SIG-M5 (cell line): ENCODE results near the gene IL32.
"Not testable (repeated sequence)": the region's sequence is repeated elsewhere in the genome, so short reads cannot be mapped to it uniquely, and the experiment has no call there.

Source experiments
- DNase-seq: peaks from one replicate; lab custom pipeline; 2025; lab: John Stamatoyannopoulos, UW

The IL32 gene

DNA sequence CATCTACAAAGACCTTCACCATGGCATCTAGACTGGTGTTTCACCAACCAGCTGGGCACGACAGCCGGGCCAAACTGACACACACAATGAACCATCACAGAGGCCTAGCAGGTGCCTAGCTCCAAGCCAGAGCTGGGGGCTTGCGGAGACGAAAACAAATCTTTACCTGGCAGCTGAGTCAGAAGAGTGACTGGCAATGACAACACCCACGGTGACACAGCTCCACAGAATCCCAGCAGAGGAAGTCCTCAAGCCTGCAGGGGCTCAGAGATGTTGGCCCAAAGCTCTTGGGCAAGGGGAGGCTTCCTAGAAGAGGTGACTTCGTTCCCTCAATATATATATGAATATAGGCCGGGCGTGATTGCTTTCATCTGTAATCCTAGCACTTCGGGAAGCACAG is 13.9 kb upstream of the IL32 start:
- no peak for DNase-seq

DNA sequence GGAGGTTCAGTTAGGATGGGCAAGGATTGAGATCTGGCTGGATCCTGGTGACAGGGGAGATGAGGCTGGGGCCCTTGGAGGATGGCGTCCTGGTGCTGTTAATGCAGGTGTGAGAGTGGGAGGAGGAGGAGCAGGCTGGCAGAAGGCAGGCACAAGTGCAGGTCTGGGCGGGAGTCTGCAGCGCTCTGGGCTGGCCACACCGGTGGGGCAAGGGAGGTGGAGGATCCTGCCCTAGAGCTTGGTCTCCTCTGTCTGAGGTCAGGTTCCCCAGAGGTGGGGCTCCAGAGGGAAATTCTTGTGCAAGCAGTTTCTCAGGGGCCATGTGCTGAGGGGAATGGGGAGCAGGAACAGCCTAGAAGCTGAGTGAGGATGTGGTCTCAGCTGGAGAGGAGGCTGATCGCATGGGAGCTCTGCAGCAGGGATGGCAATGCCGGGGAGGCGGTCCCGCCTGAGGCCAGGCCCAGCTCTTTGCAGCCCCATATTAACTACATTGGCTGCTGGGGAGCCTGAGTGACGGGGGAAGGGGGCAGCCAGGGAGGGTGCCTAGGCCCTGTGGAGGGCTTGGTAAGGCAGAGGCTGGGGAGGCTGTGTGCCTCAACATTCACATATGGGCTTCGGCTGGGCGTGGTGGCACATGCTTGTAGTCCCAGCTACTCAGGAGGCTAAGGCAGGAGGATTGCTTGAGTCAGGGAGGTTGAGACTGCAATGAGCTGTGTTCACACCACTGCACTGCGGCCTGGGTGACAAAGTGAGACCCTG is 12.7 kb upstream of the IL32 start:
- not testable (repeated sequence) for DNase-seq

DNA sequence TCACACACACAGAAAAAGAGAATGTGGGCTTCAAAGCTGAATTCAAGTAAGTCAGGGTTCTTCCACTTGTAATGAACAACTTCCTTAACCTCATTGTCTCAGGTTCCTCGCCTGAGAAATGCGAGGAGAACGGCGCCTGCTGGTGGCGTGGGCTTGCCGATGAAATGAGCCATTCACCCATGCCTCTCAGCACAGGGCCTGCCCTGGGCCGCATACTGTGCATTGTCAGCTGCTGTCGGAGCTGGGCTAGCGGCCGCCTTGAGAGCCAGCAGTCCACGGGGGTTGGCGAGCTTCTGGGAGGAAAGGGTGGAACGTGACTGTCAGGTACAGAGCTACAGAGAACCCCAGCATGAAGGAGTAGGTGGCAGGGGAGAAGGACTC is 12.1 kb upstream of the IL32 start:
- DNase-seq, result not testable (repeated sequence)

DNA sequence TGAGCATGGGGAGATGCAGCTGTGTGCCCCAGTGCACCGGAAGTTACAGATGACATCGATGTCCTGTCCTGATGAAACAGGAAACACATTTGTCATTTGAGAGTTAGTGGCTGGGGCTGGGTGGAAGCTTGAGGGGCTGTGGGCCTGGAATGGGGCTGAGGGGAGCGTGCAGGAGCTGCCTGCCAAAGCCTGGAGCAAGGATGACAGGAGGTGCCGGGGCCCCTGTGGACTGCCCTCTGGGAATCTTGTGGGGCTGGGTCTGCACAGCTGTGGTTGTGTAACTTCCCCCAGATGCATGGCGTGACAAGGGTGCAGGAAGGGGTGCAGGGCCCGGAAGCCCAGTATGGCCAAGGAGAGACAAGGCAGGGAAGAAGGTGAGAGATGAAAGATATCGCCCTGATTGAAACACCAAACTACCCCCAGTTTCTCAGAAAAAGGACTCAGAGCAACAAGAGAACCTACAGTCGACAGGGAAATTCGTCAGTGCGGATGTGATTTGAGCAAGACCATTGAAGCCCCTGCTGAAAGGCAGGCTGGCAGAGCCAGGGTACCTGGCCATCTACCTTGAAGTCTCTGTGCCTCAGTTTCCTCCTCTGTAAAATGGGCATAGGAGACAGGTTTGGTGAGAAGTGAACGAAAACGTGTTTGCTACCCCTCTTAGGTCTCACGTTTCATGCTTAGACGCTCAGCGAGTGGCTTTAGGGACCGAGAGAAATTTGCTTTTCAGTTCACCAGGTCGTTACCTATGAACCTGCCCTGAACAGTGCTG is 10.3 kb upstream of the IL32 start:
- DNase-seq, result no peak

DNA sequence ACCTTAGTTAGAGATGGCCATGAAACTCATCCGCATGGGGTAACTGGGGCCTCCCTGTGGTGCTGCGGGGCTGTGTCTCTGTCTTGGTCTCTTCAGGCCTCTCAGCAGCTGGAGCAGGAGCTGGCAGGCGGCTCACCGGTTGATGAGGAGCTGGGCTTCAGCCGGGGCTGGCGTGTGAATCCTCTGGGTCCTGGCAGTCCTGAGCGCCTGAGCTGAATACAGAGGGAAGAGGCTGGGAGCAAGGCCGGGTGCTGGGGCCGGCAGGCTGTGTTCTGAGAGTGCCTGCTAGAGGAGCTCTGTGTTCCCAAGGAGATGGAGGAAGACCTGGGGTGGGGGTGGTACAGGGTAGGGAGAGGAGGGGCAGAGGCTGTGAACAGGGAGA is 9.7 kb upstream of the IL32 start:
- DNase-seq, result not testable (repeated sequence)

DNA sequence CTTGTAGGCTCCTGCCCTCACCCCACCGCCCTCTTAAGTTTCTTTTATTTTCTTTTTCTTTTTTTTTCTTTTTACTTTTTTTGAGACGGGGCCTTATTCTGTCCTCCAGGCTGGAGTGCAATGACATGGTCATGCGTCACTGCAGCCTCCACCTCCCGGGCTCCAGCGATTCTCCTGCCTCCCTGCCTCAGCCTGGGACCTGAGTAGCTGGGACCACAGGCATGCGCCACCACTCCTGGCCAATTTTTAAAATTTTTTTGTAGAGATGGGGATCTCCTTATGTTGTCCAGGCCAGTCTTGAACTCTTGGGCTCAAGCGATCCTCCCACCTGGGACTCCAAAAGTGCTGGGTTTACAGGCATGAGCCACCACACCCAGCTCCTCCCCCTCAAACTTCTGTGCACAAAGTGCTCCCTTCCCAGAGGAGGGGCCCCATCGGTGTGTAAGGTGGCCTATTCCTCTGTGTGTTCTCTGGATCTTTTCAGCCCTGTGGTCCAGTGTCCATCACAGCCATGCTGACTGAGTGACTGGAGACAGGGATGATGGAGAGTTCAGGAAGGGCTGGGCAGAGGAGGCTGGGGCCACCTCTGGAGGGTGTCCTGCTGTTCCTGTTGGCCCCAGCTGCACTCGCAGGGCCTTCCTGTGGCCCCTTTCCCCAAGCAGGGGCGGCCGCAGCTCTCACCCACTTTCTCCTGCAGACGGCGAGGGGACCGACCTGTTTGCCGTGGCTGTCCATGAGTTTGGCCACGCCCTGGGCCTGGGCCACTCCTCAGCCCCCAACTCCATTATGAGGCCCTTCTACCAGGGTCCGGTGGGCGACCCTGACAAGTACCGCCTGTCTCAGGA is 8.9 kb upstream of the IL32 start:
- DNase-seq, result no peak

DNA sequence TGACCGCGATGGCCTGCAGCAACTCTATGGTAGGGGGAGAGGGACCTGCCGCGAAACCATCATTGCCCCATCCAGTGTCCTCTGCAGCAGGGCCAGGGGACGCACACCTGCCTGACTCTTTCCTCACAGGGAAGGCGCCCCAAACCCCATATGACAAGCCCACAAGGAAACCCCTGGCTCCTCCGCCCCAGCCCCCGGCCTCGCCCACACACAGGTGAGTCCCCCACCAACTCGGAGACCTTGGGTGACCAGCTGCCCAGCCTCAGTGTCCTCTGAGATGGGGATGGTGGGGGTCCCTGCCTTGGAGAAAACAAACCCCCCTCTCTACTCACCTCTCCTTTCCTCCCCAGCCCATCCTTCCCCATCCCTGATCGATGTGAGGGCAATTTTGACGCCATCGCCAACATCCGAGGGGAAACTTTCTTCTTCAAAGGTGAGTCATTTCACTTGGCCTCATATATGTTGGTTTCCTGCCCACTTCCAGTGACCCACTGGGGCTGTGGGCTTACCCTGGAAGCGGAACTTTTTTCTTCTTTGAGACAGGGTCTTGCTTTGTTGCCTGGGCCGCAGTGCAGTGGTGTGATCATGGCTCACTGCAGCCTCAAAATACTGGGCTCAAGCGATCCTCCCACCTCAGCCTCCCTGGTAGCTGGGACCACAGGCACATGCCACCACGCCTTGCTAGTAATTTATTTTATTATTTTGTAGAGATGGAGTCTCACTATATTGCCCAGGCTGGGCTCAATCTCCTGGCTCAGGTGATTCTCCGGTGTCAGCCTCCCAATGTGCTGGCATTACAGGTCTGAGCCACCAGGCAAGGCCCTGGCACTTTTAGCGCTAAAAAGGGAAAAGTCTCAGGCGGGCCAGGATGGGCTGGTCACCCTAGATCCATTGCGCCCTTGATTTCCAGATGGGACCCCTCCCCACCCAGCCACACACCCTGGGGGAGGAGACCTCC is 8.0 kb upstream of the IL32 start:
- DNase-seq, result no peak

DNA sequence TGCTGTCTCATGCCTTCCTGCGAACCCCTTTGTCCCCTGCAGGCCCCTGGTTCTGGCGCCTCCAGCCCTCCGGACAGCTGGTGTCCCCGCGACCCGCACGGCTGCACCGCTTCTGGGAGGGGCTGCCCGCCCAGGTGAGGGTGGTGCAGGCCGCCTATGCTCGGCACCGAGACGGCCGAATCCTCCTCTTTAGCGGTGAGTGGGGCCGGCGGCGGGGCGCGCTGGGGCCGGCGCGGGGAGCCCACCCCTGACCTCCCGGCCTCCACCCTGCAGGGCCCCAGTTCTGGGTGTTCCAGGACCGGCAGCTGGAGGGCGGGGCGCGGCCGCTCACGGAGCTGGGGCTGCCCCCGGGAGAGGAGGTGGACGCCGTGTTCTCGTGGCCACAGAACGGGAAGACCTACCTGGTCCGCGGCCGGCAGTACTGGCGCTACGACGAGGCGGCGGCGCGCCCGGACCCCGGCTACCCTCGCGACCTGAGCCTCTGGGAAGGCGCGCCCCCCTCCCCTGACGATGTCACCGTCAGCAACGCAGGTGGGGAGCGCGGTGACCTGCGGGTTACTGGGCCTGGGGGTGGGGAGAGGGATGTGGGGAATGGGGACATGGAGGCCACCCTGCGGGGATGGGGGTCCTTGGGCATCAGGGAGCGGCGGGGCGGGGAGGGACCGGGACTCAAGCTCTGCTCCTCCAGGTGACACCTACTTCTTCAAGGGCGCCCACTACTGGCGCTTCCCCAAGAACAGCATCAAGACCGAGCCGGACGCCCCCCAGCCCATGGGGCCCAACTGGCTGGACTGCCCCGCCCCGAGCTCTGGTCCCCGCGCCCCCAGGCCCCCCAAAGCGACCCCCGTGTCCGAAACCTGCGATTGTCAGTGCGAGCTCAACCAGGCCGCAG is 7.1 kb upstream of the IL32 start:
- no peak for DNase-seq

DNA sequence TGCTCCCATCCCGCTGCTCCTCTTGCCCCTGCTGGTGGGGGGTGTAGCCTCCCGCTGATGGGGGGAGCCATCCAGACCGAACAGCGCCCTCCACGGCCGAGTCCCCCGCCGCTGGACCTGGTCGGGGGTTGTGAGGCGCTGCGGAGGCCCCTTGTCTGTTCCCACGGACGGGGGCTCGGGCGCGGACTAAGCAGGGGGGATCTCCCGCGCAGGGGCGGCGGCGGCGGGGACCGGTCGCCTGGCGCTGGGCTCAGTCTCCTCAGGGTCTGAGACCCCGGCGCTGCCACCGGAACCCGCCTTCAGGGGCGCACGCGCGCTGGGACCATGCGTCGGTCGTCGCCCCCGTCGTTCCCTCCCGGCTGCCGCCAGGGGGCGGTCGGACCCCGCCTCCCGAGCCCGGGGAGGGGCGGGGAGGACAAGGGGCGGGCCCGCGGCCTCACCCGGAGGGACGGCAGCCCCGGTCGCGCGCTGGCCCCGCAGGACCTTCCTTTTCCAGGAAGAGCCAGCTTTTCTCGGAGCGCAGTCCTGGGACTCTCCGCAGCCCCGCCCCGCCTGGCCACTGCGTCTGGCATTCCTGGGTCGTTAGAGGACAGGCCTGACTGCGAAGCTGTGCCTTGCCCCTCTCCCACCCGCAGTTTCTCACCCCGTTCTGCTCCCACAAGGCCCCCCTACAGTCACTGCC is 6.3 kb upstream of the IL32 start:
- no peak for DNase-seq

DNA sequence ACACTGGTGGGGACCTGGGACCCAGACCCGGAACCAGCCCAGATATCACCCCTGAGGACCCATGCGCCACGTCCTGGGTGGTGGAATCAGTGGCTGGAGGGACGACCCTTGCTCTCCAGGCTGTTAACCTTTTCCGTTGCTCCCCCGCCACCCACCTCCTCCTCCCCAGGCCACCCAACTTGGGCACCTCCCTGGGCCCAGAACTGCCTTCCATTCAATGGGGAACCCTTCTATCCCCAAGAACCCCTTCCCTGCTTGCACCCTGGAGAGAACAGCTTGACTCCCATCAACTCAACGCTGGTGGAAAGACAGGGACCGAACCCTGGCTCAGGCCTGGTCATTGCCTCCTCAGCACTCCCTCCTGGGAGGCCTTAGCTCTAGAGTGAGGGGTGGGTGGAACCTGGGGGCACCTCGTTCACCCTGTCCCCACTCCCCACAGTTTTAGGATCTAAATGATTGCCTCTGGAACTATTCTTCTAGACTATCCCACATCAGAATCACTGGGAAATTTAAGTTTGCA is 5.7 kb upstream of the IL32 start:
- no peak for DNase-seq

DNA sequence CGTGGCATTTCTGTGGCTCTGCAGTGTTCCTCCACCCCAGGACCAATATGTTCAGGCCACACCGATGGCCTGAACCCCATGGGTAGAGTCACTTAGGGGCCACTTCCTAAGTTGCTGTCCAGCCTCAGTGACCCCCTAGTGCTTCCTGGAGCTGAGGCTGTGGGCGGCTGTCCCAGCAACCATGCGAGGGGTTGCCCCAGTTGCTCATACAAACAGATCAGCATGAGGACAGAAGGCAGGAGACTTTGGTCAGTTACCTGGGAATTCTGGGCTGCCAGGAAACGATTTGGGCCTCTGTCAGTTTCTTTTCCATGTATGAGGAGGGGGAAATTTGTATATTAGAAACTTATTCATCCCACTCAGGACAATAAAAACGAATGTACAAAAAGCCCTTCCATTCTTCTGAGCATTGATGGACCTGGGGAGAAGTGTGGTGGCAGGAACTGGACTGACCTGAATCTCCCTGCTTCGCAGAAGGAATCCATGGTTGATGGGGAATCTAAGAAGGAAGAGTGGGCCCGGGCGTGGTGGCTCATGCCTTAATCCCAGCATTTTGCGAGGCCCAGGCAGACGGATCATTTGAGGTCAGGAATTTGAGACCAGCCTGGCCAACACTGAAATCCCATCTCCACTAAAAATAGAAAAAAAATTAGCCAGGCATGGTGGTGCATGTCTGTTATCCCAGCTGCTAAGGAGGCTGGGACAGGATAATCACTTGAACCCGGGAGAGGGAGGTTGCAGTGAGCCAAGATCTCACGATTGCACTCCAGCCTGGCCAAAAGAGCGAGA is 4.9 kb upstream of the IL32 start:
- DNase-seq, result no peak

DNA sequence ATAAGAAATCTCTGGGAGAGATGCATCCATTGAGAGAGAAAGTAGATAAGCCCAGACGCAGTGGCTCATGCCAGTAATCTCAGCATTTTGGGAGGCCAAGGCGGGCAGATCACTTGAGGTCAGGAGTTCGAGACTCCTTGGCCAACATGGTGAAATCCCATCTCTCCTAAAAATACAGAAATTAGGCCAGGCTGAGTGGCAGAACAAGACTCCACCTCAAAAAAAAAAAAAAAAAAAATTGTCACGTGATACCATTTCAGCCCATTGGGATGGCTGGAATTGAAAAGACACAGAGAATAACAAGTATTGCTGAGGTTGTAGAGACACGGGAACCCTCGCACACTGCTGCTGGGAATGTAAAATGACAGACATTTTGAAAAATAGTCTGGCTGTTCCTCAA is 2.9 kb upstream of the IL32 start:
- DNase-seq, result no peak

DNA sequence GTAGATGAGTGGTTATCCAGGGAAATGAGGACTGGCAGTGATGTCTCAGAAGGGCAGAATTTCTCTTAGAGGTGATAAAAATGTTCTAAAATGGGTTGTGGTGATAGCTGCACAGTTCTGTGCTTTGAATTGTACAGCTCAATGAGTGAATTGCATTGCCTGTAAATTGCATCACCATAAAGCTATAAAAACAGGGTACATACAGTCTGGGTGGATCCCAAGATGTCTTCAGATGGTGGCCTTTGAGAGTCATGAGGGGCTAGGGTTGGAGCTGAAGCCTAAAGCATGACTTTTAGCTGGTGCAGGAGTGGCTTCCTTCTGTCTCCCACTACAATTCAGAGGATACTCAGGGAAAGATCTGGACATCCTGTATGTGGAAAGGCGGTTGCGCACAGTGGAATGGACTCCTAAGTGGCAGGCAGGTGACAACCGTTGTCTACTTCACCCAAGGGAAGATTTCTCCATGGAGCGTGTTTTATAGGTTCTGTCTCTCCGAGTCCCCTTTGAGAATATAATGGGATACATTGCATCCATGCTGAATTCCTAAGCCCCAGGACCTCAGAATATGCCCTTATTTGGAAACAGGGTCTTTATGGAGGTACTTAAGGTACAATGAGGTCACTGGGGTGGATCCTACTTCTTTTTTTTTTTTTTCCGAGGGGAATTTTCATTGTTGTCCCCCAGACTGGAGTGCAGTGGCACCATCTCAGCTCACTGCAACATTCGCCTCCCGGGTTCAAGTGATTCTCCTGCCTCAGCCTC is 1.6 kb upstream of the IL32 start:
- DNase-seq, result no peak

DNA sequence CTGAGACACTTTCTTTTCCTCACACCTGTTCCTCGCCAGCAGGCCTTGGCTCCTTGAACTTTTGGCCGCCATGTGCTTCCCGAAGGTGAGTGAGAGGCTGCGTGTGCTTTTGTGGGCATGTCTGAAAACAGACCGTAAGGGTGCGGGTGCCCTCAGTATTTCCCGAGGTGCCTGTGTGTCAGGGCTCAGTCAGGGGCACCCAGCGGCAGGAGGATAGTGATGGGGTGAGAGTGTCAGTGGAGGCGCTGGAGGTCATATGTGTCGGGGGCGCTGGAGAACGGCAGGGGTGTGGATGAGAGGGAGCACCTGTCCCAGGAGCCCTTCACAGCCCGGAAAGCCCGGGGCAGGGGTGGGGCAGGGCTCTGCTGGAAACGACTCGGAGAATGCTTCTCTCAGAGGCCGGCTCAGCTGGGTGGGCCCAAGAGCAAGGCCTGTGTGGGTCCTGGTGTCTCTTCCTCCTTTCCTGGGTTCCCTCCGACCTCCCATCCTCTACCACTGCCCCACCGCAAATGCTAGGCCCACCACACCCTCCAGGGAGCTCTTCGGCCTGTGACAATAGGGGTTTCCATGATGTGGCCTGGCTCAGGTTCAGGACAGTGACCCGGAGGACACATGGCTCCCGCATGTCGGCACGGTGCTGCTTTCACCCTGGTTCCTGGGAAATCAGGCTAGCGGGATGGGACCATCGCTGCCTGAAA is 451 bp downstream of the IL32 start:
- DNase-seq, result no peak

DNA sequence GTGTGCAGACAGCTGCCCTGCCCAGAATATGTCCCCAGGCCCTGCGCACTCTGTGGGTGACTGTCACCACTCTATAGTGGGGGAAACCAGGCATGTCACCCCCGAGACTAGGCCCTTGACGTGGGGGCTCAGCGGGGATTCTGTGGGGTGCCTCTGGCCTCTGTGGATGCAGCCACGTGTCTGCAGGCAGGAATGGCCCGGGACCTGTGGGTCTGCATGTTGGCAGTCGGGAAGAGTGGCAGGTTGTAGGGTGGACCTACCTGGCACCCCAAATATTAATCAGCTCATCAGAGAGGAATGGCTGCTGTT is 954 bp downstream of the IL32 start:
- no peak for DNase-seq

DNA sequence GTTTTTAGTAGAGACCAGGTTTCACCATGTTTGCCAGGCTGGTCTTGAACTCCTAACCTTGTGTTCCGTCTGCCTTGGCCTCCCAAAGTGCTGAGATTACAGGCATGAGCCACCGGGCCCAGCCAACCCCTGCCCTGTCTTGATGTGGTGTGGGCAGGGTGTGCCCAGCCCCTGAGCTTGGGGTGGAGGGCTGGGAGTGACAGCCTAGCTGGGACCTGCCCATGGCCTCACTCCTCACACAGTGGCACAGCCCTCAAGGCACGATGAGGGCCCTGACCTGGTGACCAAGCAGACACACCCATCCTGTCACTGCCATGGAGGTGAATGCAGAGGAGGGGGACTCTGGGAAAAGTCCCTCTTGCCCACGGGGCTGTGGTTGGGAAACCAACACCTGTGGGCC is 3.0 kb downstream of the IL32 start:
- no peak for DNase-seq

DNA sequence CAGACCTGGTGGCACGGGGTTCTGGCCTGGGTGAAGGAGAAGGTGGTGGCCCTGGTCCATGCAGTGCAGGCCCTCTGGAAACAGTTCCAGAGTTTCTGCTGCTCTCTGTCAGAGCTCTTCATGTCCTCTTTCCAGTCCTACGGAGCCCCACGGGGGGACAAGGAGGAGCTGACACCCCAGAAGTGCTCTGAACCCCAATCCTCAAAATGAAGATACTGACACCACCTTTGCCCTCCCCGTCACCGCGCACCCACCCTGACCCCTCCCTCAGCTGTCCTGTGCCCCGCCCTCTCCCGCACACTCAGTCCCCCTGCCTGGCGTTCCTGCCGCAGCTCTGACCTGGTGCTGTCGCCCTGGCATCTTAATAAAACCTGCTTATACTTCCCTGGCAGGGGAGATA is 3.7 kb downstream of the IL32 start:
- DNase-seq, result not testable (repeated sequence)

DNA sequence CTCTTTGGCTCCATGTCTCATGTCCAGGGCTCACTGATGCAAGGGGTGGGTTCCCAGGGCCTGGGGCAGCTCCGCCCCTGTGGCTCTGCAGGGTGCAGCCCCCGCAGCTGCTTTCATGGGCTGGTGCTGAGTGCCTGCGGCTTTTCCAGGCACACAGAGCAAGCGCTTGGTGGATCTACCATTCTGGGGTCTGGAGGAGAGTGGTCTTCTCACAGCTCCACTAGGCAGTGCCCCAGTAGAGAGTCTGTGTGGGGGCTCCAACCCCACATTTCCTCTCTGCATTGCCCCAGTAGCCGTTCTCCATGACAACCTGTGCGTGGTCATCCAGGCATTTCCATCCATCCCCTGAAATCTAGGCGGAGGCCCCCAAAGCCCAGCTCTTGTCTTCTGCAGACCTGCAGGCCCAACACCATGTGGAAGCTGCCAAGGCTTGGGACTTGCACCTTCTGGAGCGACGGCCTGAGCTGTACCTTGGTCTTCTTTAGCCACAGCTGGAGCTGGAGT is 5.2 kb downstream of the IL32 start:
- no peak for DNase-seq
